H9 (cell line): Measurements from ENCODE around the gene GNB1L. TPM values are rescaled to one million over a fixed set of nuclear protein-coding genes. Genes with fewer than 3 reads are reported as not detected.
A peak's percentile ranks its signal among the peaks of the same experiment; 100 is the strongest.

Experiments used
- DNase-seq: peaks from one replicate; pipeline ENCODE4 v3.0.0-alpha.2; 2017
- H2AFZ ChIP-seq: one replicate; pipeline ENCODE4 v1.6.1; 2013; ENCODE audit warnings: mild to moderate bottlenecking, low read length, control low read depth, moderate library complexity
- H2AK5ac ChIP-seq: 2 replicates; pipeline ENCODE4 v1.6.1; 2013; ENCODE audit warnings: low read length, control low read depth, mixed read lengths; ENCODE audit not compliant: insufficient read length
- H2BK120ac ChIP-seq: one replicate; pipeline ENCODE4 v1.6.1; 2013; ENCODE audit warnings: low read depth, mild to moderate bottlenecking, low read length, control low read depth, inconsistent platforms; ENCODE audit not compliant: poor library complexity, severe bottlenecking
- H2BK12ac ChIP-seq: 2 replicates; pipeline ENCODE4 v1.6.1; 2013; ENCODE audit warnings: low read length, control low read depth, mixed read lengths, low read depth; ENCODE audit not compliant: insufficient read length
- H2BK15ac ChIP-seq: 2 replicates; pipeline ENCODE4 v1.6.1; 2013; ENCODE audit warnings: low read depth, low read length, control low read depth
- H2BK20ac ChIP-seq: one replicate; pipeline ENCODE4 v1.6.1; 2013; ENCODE audit warnings: low read depth, mild to moderate bottlenecking, low read length, control low read depth, inconsistent platforms; ENCODE audit not compliant: poor library complexity, severe bottlenecking
- H2BK5ac ChIP-seq: 2 replicates; pipeline ENCODE4 v1.6.1; 2013; ENCODE audit warnings: low read length, control low read depth, mixed read lengths; ENCODE audit not compliant: insufficient read length
- H3K14ac ChIP-seq: 2 replicates; pipeline ENCODE4 v1.6.1; 2013; ENCODE audit warnings: low read length, control low read depth; ENCODE audit not compliant: insufficient read depth
- H3K18ac ChIP-seq: 2 replicates; pipeline ENCODE4 v1.6.1; 2013; ENCODE audit warnings: low read depth, mild to moderate bottlenecking, mixed read lengths, low read length, control low read depth; ENCODE audit not compliant: insufficient read length
- H3K23ac ChIP-seq: 2 replicates; pipeline ENCODE4 v1.6.1; 2013; ENCODE audit warnings: low read length, control low read depth, mixed read lengths, low read depth; ENCODE audit not compliant: insufficient read length
- H3K23me2 ChIP-seq: 2 replicates; pipeline ENCODE4 v1.6.1; 2013; ENCODE audit warnings: low read depth, mild to moderate bottlenecking, mixed read lengths, low read length, control low read depth; ENCODE audit not compliant: insufficient read length, poor library complexity, severe bottlenecking
- H3K27ac ChIP-seq: 2 replicates; pipeline ENCODE4 v1.5.1; 2013; ENCODE audit warnings: low read length, control low read depth, mixed read lengths, low read depth; ENCODE audit not compliant: insufficient read length
- H3K27me3 ChIP-seq: 2 replicates; pipeline ENCODE4 v1.6.1; 2013; ENCODE audit warnings: low read length, control low read depth, inconsistent platforms; ENCODE audit not compliant: insufficient read depth
- H3K4ac ChIP-seq: 2 replicates; pipeline ENCODE4 v1.6.1; 2013; ENCODE audit warnings: low read depth, mild to moderate bottlenecking, control low read depth, inconsistent platforms, low read length, moderate library complexity
- H3K4me1 ChIP-seq: 2 replicates; pipeline ENCODE4 v1.6.1; 2013; ENCODE audit warnings: low read length, control low read depth, inconsistent platforms; ENCODE audit not compliant: insufficient read depth
- H3K4me2 ChIP-seq: 2 replicates; pipeline ENCODE4 v1.6.1; 2013; ENCODE audit warnings: low read length, control low read depth, mixed read lengths; ENCODE audit not compliant: insufficient read length, insufficient read depth
- H3K56ac ChIP-seq: 2 replicates; pipeline ENCODE4 v1.6.1; 2013; ENCODE audit warnings: low read depth, mild to moderate bottlenecking, mixed read lengths, low read length, control low read depth; ENCODE audit not compliant: insufficient read length
- H3K79me1 ChIP-seq: 2 replicates; pipeline ENCODE4 v1.6.1; 2013; ENCODE audit warnings: low read depth, mild to moderate bottlenecking, moderate library complexity, low read length, control low read depth, inconsistent platforms; ENCODE audit not compliant: insufficient read depth, poor library complexity, severe bottlenecking
- H3K79me2 ChIP-seq: 2 replicates; pipeline ENCODE4 v1.6.1; 2013; ENCODE audit warnings: low read length, control low read depth, inconsistent platforms; ENCODE audit not compliant: insufficient read depth
- H3K9ac ChIP-seq: 2 replicates; pipeline ENCODE4 v1.6.1; 2013; ENCODE audit warnings: low read length, control low read depth, mixed read lengths; ENCODE audit not compliant: insufficient read length; ENCODE audit errors: extremely low read depth
- H3K9me3 ChIP-seq: one replicate; pipeline ENCODE4 v1.6.1; 2013; ENCODE audit warnings: low read depth, low read length, inconsistent platforms; ENCODE audit not compliant: control insufficient read depth
- H3T11ph ChIP-seq: one replicate; pipeline ENCODE4 v1.6.1; 2013; ENCODE audit warnings: mild to moderate bottlenecking, low read length, control low read depth, inconsistent platforms
- H4K20me1 ChIP-seq: one replicate; pipeline ENCODE4 v1.6.1; 2013; ENCODE audit not compliant: control insufficient read depth, insufficient read length, insufficient read depth
- H4K5ac ChIP-seq: 2 replicates; pipeline ENCODE4 v1.6.1; 2013; ENCODE audit warnings: low read depth, mild to moderate bottlenecking, mixed read lengths, low read length, control low read depth; ENCODE audit not compliant: insufficient read length
- H4K8ac ChIP-seq: replicated peaks from 2 replicates; pipeline ENCODE4 v1.6.1; 2013; ENCODE audit warnings: low read length, control low read depth, mixed read lengths, low read depth; ENCODE audit not compliant: insufficient read length
- H4K91ac ChIP-seq: 2 replicates; pipeline ENCODE4 v1.6.1; 2013; ENCODE audit warnings: low read depth, mild to moderate bottlenecking, moderate library complexity, mixed read lengths, low read length, control low read depth; ENCODE audit not compliant: insufficient read length
- H3K27ac Mint-ChIP-seq, 3 experiments: 2 replicates in 2 of 3; 3 replicates in 1 of 3; pipeline ENCODE4 v1.8.0; 2020 to 2021; ENCODE audit warnings: mixed read lengths in 3 of 3, mild to moderate bottlenecking in 1 of 3, moderate library complexity in 1 of 3
- H3K27me3 Mint-ChIP-seq: 2 replicates; pipeline ENCODE4 v1.8.0; 2021; ENCODE audit warnings: low read depth, mild to moderate bottlenecking, moderate library complexity, mixed read lengths
- H3K36me3 Mint-ChIP-seq, 3 experiments: 2 replicates in 2 of 3; 3 replicates in 1 of 3; pipeline ENCODE4 v1.8.0; 2020 to 2021; ENCODE audit warnings: low read depth in 3 of 3, mixed read lengths in 3 of 3; ENCODE audit not compliant: insufficient read depth in 1 of 3
- H3K4me1 Mint-ChIP-seq, 2 experiments: 2 replicates each; pipeline ENCODE4 v1.8.0; 2020; ENCODE audit warnings: mixed read lengths in 2 of 2
- H3K4me3 Mint-ChIP-seq, 2 experiments: 2 replicates in 1 of 2; 3 replicates in 1 of 2; pipeline ENCODE4 v1.8.0; 2020 to 2021; ENCODE audit warnings: mild to moderate bottlenecking in 2 of 2, mixed read lengths in 2 of 2, moderate library complexity in 1 of 2
- H3K9me3 Mint-ChIP-seq, 2 experiments: 2 replicates in 1 of 2; 3 replicates in 1 of 2; pipeline ENCODE4 v1.8.0; 2020; ENCODE audit warnings: mild to moderate bottlenecking in 2 of 2, mixed read lengths in 2 of 2, moderate library complexity in 1 of 2
- WGBS: extraction: QIAGEN DNeasy Blood & Tissue Kit; methylation state at CpG from one replicate; pipeline ENCODE4 v1.1.7; 2013; ENCODE audit warnings: missing lambda C conversion rate, low lambda C conversion rate, mixed read lengths; ENCODE audit not compliant: insufficient read length; ENCODE audit errors: extremely low coverage; 5-methylcytosine and 5-hydroxymethylcytosine counted together
- total RNA-seq: library from RNA; stranded (reverse); gene quantifications from 2 replicates; pipeline ENCODE4 v1.2.1, GENCODE V29; 2021
- TF ChIP-seq, protein P1 (sequence below): fragments of 200-600 bp; sonication (generic); conservative IDR thresholded peaks from 3 replicates; pipeline ENCODE4 v1.8.0; 2021; ENCODE audit warnings: antibody characterized with exemption, mild to moderate bottlenecking

The GNB1L gene
- total RNA-seq, 1 experiment from 2014 or later, result 22.4 TPM

DNA sequence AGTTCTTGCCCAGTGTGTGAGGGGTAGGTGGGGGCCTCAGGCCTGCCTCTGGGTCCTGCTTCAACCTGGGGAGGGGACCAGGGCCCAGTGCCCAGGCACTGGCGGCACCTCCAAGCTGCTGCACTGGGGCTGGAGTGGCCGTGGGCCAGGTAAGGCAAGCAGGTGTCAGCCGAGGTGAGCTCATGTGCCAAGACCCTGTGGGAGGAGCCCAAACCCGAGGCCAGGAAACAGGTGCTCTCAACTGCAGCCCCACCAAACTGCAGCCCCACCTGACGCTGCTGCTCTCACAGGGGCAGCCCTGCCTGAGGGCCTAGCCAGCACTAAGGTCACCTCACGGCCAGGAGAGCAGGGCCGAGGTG is 18.1 kb upstream of the GNB1L start:
- Histone ChIP-seq H3K79me2 (no peaks in the 10 kb centered on the region), H3K23me2 (no peaks in the 10 kb centered on the region), H2BK5ac (no peak overlapping the region), H2BK120ac (no peak overlapping the region), H3K23ac (no peak overlapping the region), H3K4me2 (no peak overlapping the region), H4K91ac (no peak overlapping the region), H3K4me1 (no peaks in the 10 kb centered on the region; the same call in 1 of the 2 replicates), H3K14ac (peak overlapping the region; percentile 34; the same call in 1 of the 2 replicates), H3K79me1 (no peaks in the 10 kb centered on the region), H3K27me3 (no peaks in the 10 kb centered on the region), H4K20me1 (no peaks in the 10 kb centered on the region), H2AK5ac (no peak overlapping the region), H4K5ac (no peak overlapping the region), H3K56ac (no peak overlapping the region), H2BK12ac (no peak overlapping the region), H3K4ac (no peak overlapping the region), H2BK15ac (no peak overlapping the region), H2BK20ac (no peak overlapping the region), H3T11ph (no peak overlapping the region), H4K8ac (no peak overlapping the region), H3K27ac (no peak overlapping the region), H3K18ac (no peak overlapping the region), H2AFZ (no peak overlapping the region), H3K9me3 (no peaks in the 10 kb centered on the region), H3K9ac (no peak overlapping the region)
- H3K27ac Mint-ChIP-seq, result no peak overlapping the region
- no CpG with 5 or more reads among the region's 7 CpGs for WGBS
- no peaks in the 10 kb centered on the region for H3K36me3 Mint-ChIP-seq
- H3K27me3 Mint-ChIP-seq, result no peaks in the 10 kb centered on the region
- DNase-seq, result peak; percentile 53
- peaks cover 17 to 23% of the 10 kb centered on the region in 2 experiments for H3K4me1 Mint-ChIP-seq
- H3K9me3 Mint-ChIP-seq, result no peaks in the 10 kb centered on the region
- H3K4me3 Mint-ChIP-seq, result no peak overlapping the region
- TF ChIP-seq, protein P1, sequence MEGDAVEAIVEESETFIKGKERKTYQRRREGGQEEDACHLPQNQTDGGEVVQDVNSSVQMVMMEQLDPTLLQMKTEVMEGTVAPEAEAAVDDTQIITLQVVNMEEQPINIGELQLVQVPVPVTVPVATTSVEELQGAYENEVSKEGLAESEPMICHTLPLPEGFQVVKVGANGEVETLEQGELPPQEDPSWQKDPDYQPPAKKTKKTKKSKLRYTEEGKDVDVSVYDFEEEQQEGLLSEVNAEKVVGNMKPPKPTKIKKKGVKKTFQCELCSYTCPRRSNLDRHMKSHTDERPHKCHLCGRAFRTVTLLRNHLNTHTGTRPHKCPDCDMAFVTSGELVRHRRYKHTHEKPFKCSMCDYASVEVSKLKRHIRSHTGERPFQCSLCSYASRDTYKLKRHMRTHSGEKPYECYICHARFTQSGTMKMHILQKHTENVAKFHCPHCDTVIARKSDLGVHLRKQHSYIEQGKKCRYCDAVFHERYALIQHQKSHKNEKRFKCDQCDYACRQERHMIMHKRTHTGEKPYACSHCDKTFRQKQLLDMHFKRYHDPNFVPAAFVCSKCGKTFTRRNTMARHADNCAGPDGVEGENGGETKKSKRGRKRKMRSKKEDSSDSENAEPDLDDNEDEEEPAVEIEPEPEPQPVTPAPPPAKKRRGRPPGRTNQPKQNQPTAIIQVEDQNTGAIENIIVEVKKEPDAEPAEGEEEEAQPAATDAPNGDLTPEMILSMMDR, result no peak
